Stimulated activated effector memory CD8-positive, alpha-beta T cell treated with anti-CD3 and anti-CD28 coated beads, Interleukin-12 subunit alpha, Interleukin-12 subunit beta, amount 100 ng/mL, for 72 hours (primary cell): Measurements from ENCODE around the gene USP10.

Experiments used
- ATAC-seq: fragments of 150-1000 bp; cut with Tn5 transposase; 2 replicates; pipeline ENCODE4 v1.10.0; 2021
- DNase-seq, 2 donors: peaks; one replicate each; pipeline ENCODE4 v3.0.0; 2021 to 2022; ENCODE audit warnings: low spot score in 2 of 2
- H3K27ac Mint-ChIP-seq: one replicate; pipeline ENCODE4 v1.8.0; 2022; ENCODE audit warnings: mild to moderate bottlenecking, mixed read lengths
- H3K36me3 Mint-ChIP-seq: one replicate; pipeline ENCODE4 v1.8.0; 2022; ENCODE audit warnings: mild to moderate bottlenecking, mixed read lengths
- H3K4me1 Mint-ChIP-seq: one replicate; pipeline ENCODE4 v1.8.0; 2022; ENCODE audit warnings: mixed read lengths
- H3K4me3 Mint-ChIP-seq: one replicate; pipeline ENCODE4 v1.8.0; 2022; ENCODE audit warnings: mild to moderate bottlenecking, mixed read lengths
- H3K9me3 Mint-ChIP-seq: one replicate; pipeline ENCODE4 v1.8.0; 2022; ENCODE audit warnings: mixed read lengths

Gene USP10

GRCh38 chr16:84756830-84757229, 57.0 kb downstream of the USP10 start:
- H3K36me3 Mint-ChIP-seq: peaks cover 59% of the 10 kb centered on the region
- DNase-seq (no peak), ATAC-seq (no peak)
- H3K4me3 Mint-ChIP-seq: no peak overlapping the region
- H3K27ac Mint-ChIP-seq: no peak overlapping the region
- H3K9me3 Mint-ChIP-seq: no peaks in the 10 kb centered on the region
- H3K4me1 Mint-ChIP-seq: peaks cover 84% of the 10 kb centered on the region

DNA sequence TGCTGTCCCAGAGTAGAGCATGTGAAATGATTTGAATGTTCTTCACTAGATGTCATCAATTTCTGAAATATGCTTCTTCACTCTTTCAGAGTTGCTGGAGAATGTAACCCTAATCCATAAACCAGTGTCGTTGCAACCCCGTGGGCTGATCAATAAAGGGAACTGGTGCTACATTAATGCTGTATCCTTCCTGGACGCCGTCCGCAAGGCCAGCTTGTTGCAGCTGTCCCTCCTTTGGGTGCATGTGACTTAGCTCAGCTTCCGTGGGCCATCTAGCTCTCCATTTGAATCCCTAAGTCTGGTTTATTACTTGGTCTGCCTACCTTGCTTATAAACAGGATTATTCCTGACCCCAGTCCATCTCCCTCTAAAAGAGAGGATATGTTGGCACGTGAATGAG, 58.8 kb downstream of the USP10 start:
- peak overlapping the region; percentile 23 for H3K27ac Mint-ChIP-seq
- DNase-seq (no peak), ATAC-seq (no peak)
- H3K4me1 Mint-ChIP-seq: peaks cover 69% of the 10 kb centered on the region
- no peak overlapping the region for H3K4me3 Mint-ChIP-seq
- no peaks in the 10 kb centered on the region for H3K9me3 Mint-ChIP-seq
- peaks cover 66% of the 10 kb centered on the region for H3K36me3 Mint-ChIP-seq

DNA sequence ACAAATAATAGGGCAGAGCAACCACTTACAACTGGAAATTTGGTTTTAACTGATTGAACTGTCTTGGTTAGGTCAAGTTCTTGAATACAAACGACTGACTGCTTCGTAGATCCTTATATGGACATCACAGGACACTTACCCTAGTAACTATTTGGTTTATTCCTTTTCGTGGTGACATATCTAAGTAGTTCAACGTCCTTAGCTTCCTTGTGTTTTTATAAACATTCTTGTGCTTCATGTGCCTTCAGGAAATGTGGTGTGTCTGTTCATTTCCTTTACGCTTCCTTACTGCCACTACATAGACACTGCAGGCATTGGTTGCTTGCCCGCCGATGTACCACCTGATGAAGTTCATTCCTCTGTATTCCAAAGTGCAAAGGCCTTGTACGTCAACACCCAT, 59.3 kb downstream of the USP10 start:
- DNase-seq: no peak
- Mint-ChIP-seq H3K4me1 (peaks cover 66% of the 10 kb centered on the region), H3K27ac (peak overlapping the region; percentile 23), H3K9me3 (no peaks in the 10 kb centered on the region), H3K4me3 (no peak overlapping the region), H3K36me3 (peaks cover 70% of the 10 kb centered on the region)
- ATAC-seq: no peak

- Mint-ChIP-seq H3K4me1 (peaks cover 66% of the 10 kb centered on the region), H3K4me3 (no peak overlapping the region), H3K9me3 (no peaks in the 10 kb centered on the region), H3K27ac (no peak overlapping the region), H3K36me3 (peaks cover 78% of the 10 kb centered on the region)
- ATAC-seq (no peak), DNase-seq (no peak)
These were observed 60.1 kb downstream of the USP10 start for GRCh38 chr16:84759906-84760305.

GRCh38 chr16:84761448-84762368, 61.9 kb downstream of the USP10 start:
- H3K4me1 Mint-ChIP-seq: peaks cover 70% of the 10 kb centered on the region
- DNase-seq: no peak

DNA sequence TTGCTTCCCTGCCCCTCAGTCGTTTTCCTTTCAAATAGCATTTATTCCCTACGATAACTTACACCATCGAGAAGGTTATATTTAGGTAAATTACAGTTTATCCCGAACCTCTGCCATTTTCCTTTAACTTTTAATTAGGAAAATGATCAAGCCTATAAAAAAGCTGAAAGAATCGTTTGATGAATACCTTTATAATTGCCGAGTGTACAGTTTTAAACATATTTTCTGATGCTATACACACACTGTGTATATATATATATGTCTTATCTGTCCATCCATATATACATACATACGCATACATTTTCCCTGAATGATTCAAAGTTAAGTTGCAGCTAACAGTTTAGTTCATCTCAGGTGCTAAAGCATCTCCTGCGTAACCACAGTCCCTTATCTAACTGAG, 63.4 kb downstream of the USP10 start:
- ATAC-seq (no peak), DNase-seq (no peak)
- H3K9me3 Mint-ChIP-seq: no peaks in the 10 kb centered on the region
- H3K27ac Mint-ChIP-seq: no peak overlapping the region
- H3K4me3 Mint-ChIP-seq: no peak overlapping the region
- peaks cover 62% of the 10 kb centered on the region for H3K4me1 Mint-ChIP-seq
- peaks cover 100% of the 10 kb centered on the region for H3K36me3 Mint-ChIP-seq

More at GRCh38 chr16:84761448-84762368, 61.9 kb downstream of the USP10 start:
- peaks cover 90% of the 10 kb centered on the region for H3K36me3 Mint-ChIP-seq
- H3K4me3 Mint-ChIP-seq: no peak overlapping the region
- H3K27ac Mint-ChIP-seq: no peak overlapping the region
- no peaks in the 10 kb centered on the region for H3K9me3 Mint-ChIP-seq
- no peak for ATAC-seq

DNA sequence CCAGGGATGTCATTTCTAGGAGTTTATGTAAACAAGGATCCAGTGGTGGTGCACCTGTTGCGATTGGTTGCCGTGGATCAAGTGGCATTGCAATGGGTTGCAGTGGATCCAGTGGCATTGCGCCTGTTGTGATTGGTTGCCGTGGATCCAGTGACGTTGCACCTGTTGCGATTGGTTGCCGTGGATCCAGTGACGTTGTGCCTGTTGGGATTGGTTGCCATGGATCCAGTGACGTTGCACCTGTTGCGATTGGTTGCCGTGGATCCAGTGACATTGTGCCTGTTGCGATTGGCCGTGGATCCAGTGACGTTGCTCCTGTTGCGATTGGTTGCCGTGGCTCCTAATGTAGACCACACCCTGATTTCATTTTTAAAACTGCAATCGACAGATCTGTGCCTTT, 63.8 kb downstream of the USP10 start:
- DNase-seq (no peak), ATAC-seq (no peak)
- Mint-ChIP-seq H3K36me3 (peaks cover 100% of the 10 kb centered on the region), H3K4me3 (no peak overlapping the region), H3K9me3 (no peaks in the 10 kb centered on the region), H3K4me1 (peaks cover 58% of the 10 kb centered on the region), H3K27ac (no peak overlapping the region)

GRCh38 chr16:84764970-84765369, 65.2 kb downstream of the USP10 start:
- ATAC-seq (no peak), DNase-seq (no peak)
- H3K4me3 Mint-ChIP-seq: no peak overlapping the region

DNA sequence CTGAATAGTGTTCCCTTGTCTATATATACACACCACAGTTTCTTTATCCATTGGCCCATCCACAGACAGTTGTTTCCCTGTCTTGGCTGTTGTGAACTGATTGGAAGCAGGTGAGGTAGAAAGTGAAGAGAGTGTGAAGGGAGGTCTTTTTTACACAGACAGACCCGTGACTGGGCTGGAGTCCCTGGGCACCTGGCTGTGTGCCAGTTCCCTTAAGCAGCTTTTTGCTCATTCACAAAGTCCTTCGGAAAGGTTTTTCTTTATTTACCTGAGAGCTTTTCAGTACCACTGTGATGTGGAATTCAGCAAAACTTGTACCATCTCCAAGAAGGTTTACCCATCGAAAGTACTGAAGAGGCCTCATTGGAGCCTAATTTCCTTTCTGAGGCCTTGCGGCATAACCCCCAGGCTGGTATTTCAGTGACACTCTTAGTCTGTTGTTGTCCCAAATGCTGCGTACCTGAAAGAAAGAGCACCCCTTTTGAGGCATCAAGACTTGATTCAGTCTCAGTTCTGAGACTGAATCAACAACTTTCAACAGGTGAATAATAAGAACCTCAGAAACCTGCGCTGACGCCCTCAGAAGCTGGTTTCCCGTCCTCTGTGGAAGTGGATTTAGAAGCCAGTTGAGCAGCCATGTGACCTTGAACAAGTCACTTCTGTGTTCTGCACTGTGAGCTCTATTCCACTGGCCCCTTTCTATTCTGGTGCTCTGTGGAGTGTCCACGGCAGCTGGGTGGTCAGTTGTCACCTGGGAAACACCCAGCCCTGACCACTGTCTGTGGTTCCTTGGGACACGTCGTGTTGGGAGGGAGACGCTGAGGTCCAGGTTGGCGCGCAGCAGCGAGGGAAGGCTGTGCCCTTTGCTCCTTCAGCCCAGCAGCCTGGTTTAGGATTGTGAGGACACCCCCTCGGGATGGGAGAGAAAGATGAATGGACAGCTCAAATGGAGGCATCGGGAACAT, 66.1 kb downstream of the USP10 start:
- peaks cover 100% of the 10 kb centered on the region for H3K36me3 Mint-ChIP-seq
- H3K4me1 Mint-ChIP-seq: peaks cover 52% of the 10 kb centered on the region
- ATAC-seq (peak; percentile 71), DNase-seq (no peak)
- H3K4me3 Mint-ChIP-seq: peak overlapping the region; percentile 49
- peak overlapping the region; percentile 66 for H3K27ac Mint-ChIP-seq
- H3K9me3 Mint-ChIP-seq: no peaks in the 10 kb centered on the region

More at GRCh38 chr16:84764970-84765369, 65.2 kb downstream of the USP10 start:
- H3K9me3 Mint-ChIP-seq: no peaks in the 10 kb centered on the region
- peaks cover 55% of the 10 kb centered on the region for H3K4me1 Mint-ChIP-seq
- H3K36me3 Mint-ChIP-seq: peaks cover 100% of the 10 kb centered on the region
- H3K27ac Mint-ChIP-seq: no peak overlapping the region

- Mint-ChIP-seq H3K4me1 (peaks cover 46% of the 10 kb centered on the region), H3K27ac (peak overlapping the region; percentile 38), H3K36me3 (peaks cover 100% of the 10 kb centered on the region), H3K4me3 (peak overlapping the region; percentile 49), H3K9me3 (no peaks in the 10 kb centered on the region)
- ATAC-seq (no peak), DNase-seq (no peak)
These were observed 67.4 kb downstream of the USP10 start for GRCh38 chr16:84766978-84767773.

DNA sequence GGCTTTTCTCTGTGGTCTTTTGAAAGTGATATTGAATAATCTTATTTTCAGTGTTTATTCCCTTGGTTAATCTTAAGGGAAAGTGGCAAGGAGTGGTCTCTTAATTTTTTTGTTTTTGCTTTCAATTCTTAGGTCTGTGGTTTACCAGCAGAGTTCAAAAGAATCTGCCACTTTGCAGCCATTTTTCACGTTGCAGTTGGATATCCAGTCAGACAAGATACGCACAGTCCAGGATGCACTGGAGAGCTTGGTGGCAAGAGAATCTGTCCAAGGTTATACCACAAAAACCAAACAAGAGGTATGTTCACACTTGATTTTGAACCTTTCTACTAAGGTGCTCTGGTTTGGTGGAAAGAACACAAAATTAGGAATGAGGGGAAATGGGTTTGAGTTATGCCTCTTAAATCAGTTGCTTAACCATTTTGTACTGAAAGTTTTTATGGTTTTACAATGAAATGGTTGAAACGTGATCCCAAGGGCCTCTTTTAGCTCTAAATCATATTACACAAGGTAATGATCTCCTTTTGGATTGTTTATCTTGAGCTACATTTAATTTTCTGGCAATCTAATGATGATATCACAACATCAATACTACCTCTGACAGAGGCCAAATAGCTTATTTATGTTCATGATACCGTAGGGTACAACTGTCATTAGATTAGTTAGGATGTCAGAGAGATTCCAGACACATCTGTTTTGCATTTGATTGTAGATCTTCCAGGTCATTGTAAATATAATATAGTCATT, 68.4 kb downstream of the USP10 start:
- Mint-ChIP-seq H3K36me3 (peaks cover 99% of the 10 kb centered on the region), H3K4me3 (no peak overlapping the region), H3K9me3 (no peaks in the 10 kb centered on the region), H3K27ac (peak overlapping the region; percentile 75), H3K4me1 (peaks cover 46% of the 10 kb centered on the region)
- DNase-seq: no peak
- no peak for ATAC-seq

DNA sequence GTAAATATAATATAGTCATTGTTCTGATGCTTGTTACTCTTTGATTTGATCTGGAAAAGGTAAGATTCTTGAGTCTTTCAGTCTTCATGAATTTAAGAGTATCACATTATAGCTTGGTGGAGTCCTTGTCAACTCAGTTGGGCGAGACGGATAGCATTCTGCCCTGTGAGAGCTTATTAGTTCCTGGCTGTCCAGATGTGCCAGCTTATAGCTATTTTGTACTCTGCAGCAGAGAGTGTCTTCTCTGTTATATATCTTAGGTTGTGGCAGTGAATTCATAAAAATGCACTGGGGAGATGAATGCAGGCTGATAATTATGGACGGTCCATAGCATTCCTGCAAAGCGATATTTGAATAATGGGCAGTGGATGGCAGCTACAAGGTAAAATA, 69.0 kb downstream of the USP10 start:
- DNase-seq (no peak), ATAC-seq (no peak)
- no peak overlapping the region for H3K4me3 Mint-ChIP-seq
- H3K36me3 Mint-ChIP-seq: peaks cover 98% of the 10 kb centered on the region
- H3K9me3 Mint-ChIP-seq: no peaks in the 10 kb centered on the region
- peak overlapping the region; percentile 75 for H3K27ac Mint-ChIP-seq
- peaks cover 46% of the 10 kb centered on the region for H3K4me1 Mint-ChIP-seq

GRCh38 chr16:84769416-84769815, 69.6 kb downstream of the USP10 start:
- no peak overlapping the region for H3K4me3 Mint-ChIP-seq
- H3K9me3 Mint-ChIP-seq: no peaks in the 10 kb centered on the region
- H3K27ac Mint-ChIP-seq: peak overlapping the region; percentile 75
- DNase-seq (no peak), ATAC-seq (no peak)
- peaks cover 98% of the 10 kb centered on the region for H3K36me3 Mint-ChIP-seq
- peaks cover 41% of the 10 kb centered on the region for H3K4me1 Mint-ChIP-seq

GRCh38 chr16:84773312-84773711, 73.5 kb downstream of the USP10 start:
- H3K9me3 Mint-ChIP-seq: no peaks in the 10 kb centered on the region
- DNase-seq: no peak
- H3K36me3 Mint-ChIP-seq: peaks cover 97% of the 10 kb centered on the region
- H3K4me1 Mint-ChIP-seq: peaks cover 16% of the 10 kb centered on the region
- no peak overlapping the region for H3K4me3 Mint-ChIP-seq
- H3K27ac Mint-ChIP-seq: peak overlapping the region; percentile 32
- ATAC-seq: no peak
